Measurements from ENCODE around the gene SLC9A8. TPM values are rescaled to one million over a fixed set of nuclear protein-coding genes. Genes with fewer than 3 reads are reported as not detected.

Gene SLC9A8
- total RNA-seq, 1 donor from 2014 or later, result 8.8 TPM

DNA sequence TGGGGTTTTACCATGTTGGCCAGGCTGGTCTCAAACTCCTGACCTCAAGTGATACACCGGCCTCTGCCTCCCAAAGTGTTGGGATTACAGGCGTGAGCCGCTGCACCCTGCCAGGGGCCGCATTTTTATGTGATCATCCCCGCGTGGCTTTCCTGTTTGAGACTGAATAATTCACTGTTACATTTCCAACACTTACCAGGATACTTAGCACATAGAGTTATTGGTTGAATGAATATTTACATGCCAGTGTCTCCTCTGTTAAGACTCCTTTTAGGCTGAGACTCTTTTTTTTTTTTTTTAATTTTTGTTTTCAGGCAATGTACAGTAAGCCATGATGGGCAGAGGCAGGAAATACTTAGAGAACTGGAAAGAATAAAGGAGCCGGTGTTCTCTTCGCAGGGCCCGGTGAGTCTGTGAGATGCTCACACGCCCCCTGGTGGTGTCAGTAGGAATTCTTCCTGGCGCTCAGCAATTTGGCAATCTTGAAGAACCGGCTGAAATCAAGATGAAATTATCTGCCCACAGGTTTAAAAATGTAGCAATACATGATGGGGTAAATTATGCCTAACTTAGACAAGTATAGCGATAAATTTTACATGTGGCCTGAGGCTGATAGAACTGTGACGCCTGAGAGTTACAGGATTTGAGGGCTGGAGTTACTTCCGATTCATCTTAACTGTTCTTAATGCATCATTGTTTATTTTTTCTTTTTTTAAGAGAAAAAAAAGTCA lies 115.9 kb downstream of the SLC9A8 start:
- no peak for TF ChIP-seq POLR2A (IDR thresholded peaks at IDR 0.05)
- TF ChIP-seq, protein P1, sequence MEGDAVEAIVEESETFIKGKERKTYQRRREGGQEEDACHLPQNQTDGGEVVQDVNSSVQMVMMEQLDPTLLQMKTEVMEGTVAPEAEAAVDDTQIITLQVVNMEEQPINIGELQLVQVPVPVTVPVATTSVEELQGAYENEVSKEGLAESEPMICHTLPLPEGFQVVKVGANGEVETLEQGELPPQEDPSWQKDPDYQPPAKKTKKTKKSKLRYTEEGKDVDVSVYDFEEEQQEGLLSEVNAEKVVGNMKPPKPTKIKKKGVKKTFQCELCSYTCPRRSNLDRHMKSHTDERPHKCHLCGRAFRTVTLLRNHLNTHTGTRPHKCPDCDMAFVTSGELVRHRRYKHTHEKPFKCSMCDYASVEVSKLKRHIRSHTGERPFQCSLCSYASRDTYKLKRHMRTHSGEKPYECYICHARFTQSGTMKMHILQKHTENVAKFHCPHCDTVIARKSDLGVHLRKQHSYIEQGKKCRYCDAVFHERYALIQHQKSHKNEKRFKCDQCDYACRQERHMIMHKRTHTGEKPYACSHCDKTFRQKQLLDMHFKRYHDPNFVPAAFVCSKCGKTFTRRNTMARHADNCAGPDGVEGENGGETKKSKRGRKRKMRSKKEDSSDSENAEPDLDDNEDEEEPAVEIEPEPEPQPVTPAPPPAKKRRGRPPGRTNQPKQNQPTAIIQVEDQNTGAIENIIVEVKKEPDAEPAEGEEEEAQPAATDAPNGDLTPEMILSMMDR (IDR thresholded peaks at IDR 0.05), result peak; percentile 58 to 85 (median 74)
- peak in 1 of 2 donors; percentile 74 for TF ChIP-seq POLR2AphosphoS5 (IDR thresholded peaks at IDR 0.05; ENCODE audit: insufficient read depth in 1 of 2, low read depth in 1 of 2)
- Histone ChIP-seq H3K4me3 (no peak overlapping the region), H3K9me3 (no peaks in the 10 kb centered on the region), H3K36me3 (no peaks in the 10 kb centered on the region), H3K27ac (no peak overlapping the region), H3K27me3 (no peaks in the 10 kb centered on the region), H3K4me1 (no peaks in the 10 kb centered on the region)
- intact Hi-C loops (cut with DNase I), result loop anchor here (10.0 kb wide), 1 partner anchor 304 kb away; no protein-coding TSS in a partner anchor
- DNase-seq (ENCODE audit: extremely low spot score in 2 of 2), result no peak

DNA sequence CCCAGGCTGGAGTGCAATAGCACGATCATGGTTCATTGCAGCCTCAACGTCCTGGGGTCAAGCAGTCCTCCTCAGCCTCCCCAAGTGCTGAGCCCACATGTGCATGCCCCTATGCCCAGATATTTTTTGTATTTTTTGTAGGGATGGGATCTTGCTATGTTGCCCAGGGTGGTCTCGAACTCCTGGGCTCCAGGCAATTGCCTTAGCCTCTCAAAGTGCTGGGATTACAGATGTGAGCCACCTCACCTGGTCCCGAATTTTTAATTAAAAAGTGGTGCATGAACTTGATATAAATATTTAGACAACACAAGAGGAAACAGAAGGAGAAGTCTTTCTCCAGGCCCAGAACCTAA lies 116.5 kb downstream of the SLC9A8 start:
- Histone ChIP-seq H3K27me3 (no peaks in the 10 kb centered on the region), H3K4me1 (no peaks in the 10 kb centered on the region), H3K36me3 (no peaks in the 10 kb centered on the region), H3K27ac (no peak overlapping the region), H3K4me3 (no peak overlapping the region), H3K9me3 (no peaks in the 10 kb centered on the region)
- intact Hi-C loops (cut with DNase I), result loop anchor here (10.0 kb wide), 1 partner anchor 304 kb away; no protein-coding TSS in a partner anchor
- no peak for TF ChIP-seq POLR2AphosphoS5 (IDR thresholded peaks at IDR 0.05; ENCODE audit: insufficient read depth in 1 of 2, low read depth in 1 of 2)
- TF ChIP-seq, protein P1 (IDR thresholded peaks at IDR 0.05), result no peak
- no peak for TF ChIP-seq POLR2A (IDR thresholded peaks at IDR 0.05)
- DNase-seq (ENCODE audit: extremely low spot score in 2 of 2), result no peak

DNA sequence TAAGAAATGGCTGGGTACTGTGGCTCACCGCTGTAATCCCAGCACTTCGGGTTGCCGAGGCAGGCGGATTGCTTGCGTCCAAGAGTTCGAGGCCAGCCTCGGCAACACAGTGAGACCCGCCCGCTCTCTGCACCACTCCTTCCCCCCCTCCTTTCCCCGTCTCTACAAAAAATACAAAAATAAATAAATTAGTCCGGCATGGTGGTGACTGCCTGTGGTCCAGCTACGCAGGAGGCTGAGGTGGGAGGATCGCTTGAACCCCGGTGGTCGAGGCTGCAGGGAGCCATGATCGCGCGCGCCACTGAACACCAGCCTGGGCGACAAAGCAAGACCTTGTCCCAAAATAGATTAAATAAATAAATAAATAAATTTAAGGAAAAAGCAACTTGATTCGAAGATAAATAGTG lies 123.1 kb downstream of the SLC9A8 start:
- intact Hi-C loops (cut with DNase I), result no loop called here
- DNase-seq (ENCODE audit: extremely low spot score in 2 of 2), result no peak
- peak overlapping the region; percentile 96 for H3K27ac ChIP-seq
- H3K27me3 ChIP-seq, result no peaks in the 10 kb centered on the region
- peaks cover 29% of the 10 kb centered on the region for H3K4me1 ChIP-seq
- H3K36me3 ChIP-seq, result no peaks in the 10 kb centered on the region
- H3K4me3 ChIP-seq, result peak overlapping the region; percentile 73 to 99
- TF ChIP-seq POLR2A (IDR thresholded peaks at IDR 0.05) (no peak), POLR2AphosphoS5 (IDR thresholded peaks at IDR 0.05; ENCODE audit: insufficient read depth in 1 of 2, low read depth in 1 of 2) (no peak)
- TF ChIP-seq, protein P1 (IDR thresholded peaks at IDR 0.05), result no peak
- H3K9me3 ChIP-seq, result no peaks in the 10 kb centered on the region

DNA sequence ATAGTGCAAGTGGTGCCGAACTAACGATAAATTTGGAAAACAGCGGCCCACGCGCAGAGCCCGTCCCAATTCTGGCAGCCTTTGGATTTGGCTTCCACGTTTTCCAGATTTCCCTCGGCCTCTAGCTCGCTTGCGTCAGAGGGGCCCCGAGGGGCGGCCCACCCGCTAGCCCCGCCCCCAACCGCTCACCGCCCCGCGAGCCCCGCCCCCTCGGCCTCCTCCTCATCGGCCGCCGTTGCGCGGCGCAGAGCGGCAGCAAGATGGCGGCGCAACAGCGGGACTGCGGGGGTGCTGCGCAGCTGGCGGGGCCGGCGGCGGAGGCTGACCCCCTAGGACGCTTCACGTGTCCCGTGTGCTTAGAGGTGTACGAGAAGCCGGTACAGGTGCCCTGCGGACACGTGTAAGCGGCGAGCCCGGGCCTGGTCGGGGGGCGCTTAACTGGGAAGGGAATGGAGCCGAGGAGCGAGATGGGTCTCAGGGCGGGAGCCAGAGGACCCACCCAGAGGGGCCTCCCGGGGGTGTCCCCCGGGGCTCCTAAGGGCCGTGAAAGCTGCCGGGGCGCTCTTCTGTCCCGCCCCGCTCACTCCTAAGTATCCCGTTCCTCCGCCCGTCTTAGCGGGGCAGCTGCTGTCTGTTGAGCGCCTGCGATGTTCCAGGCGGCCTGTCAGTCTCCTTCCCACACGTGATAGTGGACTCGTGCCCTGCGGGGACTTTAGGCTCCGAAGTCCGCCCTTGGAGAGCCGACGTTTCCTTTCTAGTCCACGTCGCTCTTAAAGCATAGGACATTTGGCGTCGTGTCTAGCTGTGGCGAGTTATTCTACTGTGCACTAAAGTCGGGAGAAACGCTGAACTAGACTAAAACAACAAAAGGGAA lies 123.8 kb downstream of the SLC9A8 start, which contains the start of gene RNF114:
Gene RNF114, plus strand, starts transcription at position 245 of the 874 bp plus-strand sequence. Its CDS starts 16 bp downstream, at position 261.
- H3K4me1 ChIP-seq, result peaks cover 29% of the 10 kb centered on the region
- H3K36me3 ChIP-seq, result no peaks in the 10 kb centered on the region
- intact Hi-C loops (cut with DNase I), result no loop called here
- peak within 1 kb of the TSS; percentile 96 for H3K27ac ChIP-seq
- no peaks in the 10 kb centered on the region for H3K9me3 ChIP-seq
- H3K27me3 ChIP-seq, result no peaks in the 10 kb centered on the region
- H3K4me3 ChIP-seq, result peak within 1 kb of the TSS; percentile 73 to 99
- no peak for DNase-seq (ENCODE audit: extremely low spot score in 2 of 2)
- TF ChIP-seq POLR2A (IDR thresholded peaks at IDR 0.05), result peak; percentile 37 to 97
- peak; percentile 60 to 99 for TF ChIP-seq POLR2AphosphoS5 (IDR thresholded peaks at IDR 0.05; ENCODE audit: insufficient read depth in 1 of 2, low read depth in 1 of 2)
- TF ChIP-seq, protein P1 (IDR thresholded peaks at IDR 0.05), result no peak

All from vagina (tissue), 2 donors.